WTC11 (cell line): ENCODE results near the gene RHBDD3. TPM values are rescaled to one million over a fixed set of nuclear protein-coding genes. Genes with fewer than 3 reads are reported as not detected.

ENCODE experiments used
- ATAC-seq: fragments of 200-7000 bp; cut with Tn5 transposase; 2 replicates; pipeline ENCODE4 v1.10.0; 2021; ENCODE audit warnings: mild to moderate bottlenecking, moderate library complexity
- CTCF ChIA-PET: fragments of 300-600 bp; sonication (Branson Sonifier 250); formaldehyde crosslinking; loops from one replicate; lab custom pipeline; 2021; ENCODE audit warnings: antibody characterized with exemption; lab: Charles Lee
- POLR2A ChIA-PET: fragments of 350-600 bp; sonication (Branson Sonifier 250); formaldehyde crosslinking; loops from one replicate; lab custom pipeline; 2021; ENCODE audit warnings: antibody characterized with exemption; lab: Charles Lee
- DNase-seq: peaks from one replicate; pipeline ENCODE4 v3.0.0; 2021; ENCODE audit warnings: low spot score
- H3K27ac Mint-ChIP-seq: 2 replicates; pipeline ENCODE4 v1.8.0; 2021; ENCODE audit warnings: mixed read lengths
- H3K27me3 Mint-ChIP-seq: 2 replicates; pipeline ENCODE4 v1.8.0; 2021; ENCODE audit warnings: low read depth, mild to moderate bottlenecking, moderate library complexity, mixed read lengths
- H3K36me3 Mint-ChIP-seq: 2 replicates; pipeline ENCODE4 v1.8.0; 2021; ENCODE audit warnings: mixed read lengths
- H3K4me1 Mint-ChIP-seq: 2 replicates; pipeline ENCODE4 v1.8.0; 2022; ENCODE audit warnings: mixed read lengths
- H3K4me3 Mint-ChIP-seq: 2 replicates; pipeline ENCODE4 v1.8.0; 2021; ENCODE audit warnings: mild to moderate bottlenecking, moderate library complexity, mixed read lengths
- H3K9me3 Mint-ChIP-seq: 2 replicates; pipeline ENCODE4 v1.8.0; 2021; ENCODE audit warnings: mixed read lengths
- ARID4B ChIP-seq: sonication (generic); formaldehyde crosslinking; IDR thresholded peaks from 2 replicates; pipeline ENCODE4 v1.8.0; 2023; ENCODE audit warnings: missing genetic modification reagents, mild to moderate bottlenecking, borderline replicate concordance
- ATF2 ChIP-seq: sonication (generic); formaldehyde crosslinking; IDR thresholded peaks from 2 replicates; pipeline ENCODE4 v1.8.1; 2022; ENCODE audit warnings: low read depth, missing genetic modification reagents, borderline replicate concordance
- CBFB ChIP-seq: sonication (generic); formaldehyde crosslinking; IDR thresholded peaks from 2 replicates; pipeline ENCODE4 v1.8.1; 2022; ENCODE audit warnings: mild to moderate bottlenecking, low read depth, missing genetic modification reagents
- E2F1 ChIP-seq: sonication (generic); formaldehyde crosslinking; IDR thresholded peaks from 2 replicates; pipeline ENCODE4 v1.8.0; 2022; ENCODE audit warnings: mild to moderate bottlenecking, missing genetic modification reagents
- E2F4 ChIP-seq: sonication (generic); formaldehyde crosslinking; IDR thresholded peaks from 2 replicates; pipeline ENCODE4 v1.8.1; 2022; ENCODE audit warnings: low read depth, mild to moderate bottlenecking, moderate library complexity, missing genetic modification reagents, borderline replicate concordance
- E2F5 ChIP-seq: sonication (generic); formaldehyde crosslinking; IDR thresholded peaks from 2 replicates; pipeline ENCODE4 v1.8.1; 2022; ENCODE audit warnings: mild to moderate bottlenecking, moderate library complexity, missing genetic modification reagents
- EMX1 ChIP-seq: fragments of 250-450 bp; sonication (Bioruptor Pico); IDR thresholded peaks from 2 replicates; pipeline ENCODE4 v1.8.0; 2021; ENCODE audit warnings: mild to moderate bottlenecking
- ETV6 ChIP-seq: sonication (generic); formaldehyde crosslinking; IDR thresholded peaks from 2 replicates; pipeline ENCODE4 v1.8.1; 2022; ENCODE audit warnings: mild to moderate bottlenecking, missing genetic modification reagents
- FOXJ3 ChIP-seq: sonication (generic); formaldehyde crosslinking; IDR thresholded peaks from 2 replicates; pipeline ENCODE4 v1.9.0; 2021; ENCODE audit warnings: missing genetic modification reagents, mild to moderate bottlenecking, borderline replicate concordance
- FOXK1 ChIP-seq: sonication (generic); formaldehyde crosslinking; IDR thresholded peaks from 2 replicates; pipeline ENCODE4 v1.8.0; 2022; ENCODE audit warnings: mild to moderate bottlenecking, moderate library complexity, missing genetic modification reagents
- FOXP4 ChIP-seq: sonication (generic); formaldehyde crosslinking; IDR thresholded peaks from 2 replicates; pipeline ENCODE4 v1.8.0; 2022; ENCODE audit warnings: mild to moderate bottlenecking, missing genetic modification reagents
- JAZF1 ChIP-seq: fragments of 250-450 bp; sonication (Bioruptor Pico); IDR thresholded peaks from 2 replicates; pipeline ENCODE4 v1.9.0; 2021; ENCODE audit warnings: moderate library complexity, mild to moderate bottlenecking, inconsistent platforms
- JUN ChIP-seq: sonication (generic); formaldehyde crosslinking; IDR thresholded peaks from 2 replicates; pipeline ENCODE4 v1.8.0; 2023; ENCODE audit warnings: mild to moderate bottlenecking, missing genetic modification reagents
- NFATC4 ChIP-seq: fragments of 250-450 bp; sonication (Bioruptor Pico); IDR thresholded peaks from 2 replicates; pipeline ENCODE4 v1.9.0; 2021; ENCODE audit warnings: mild to moderate bottlenecking
- NR1H2 ChIP-seq: sonication (generic); formaldehyde crosslinking; IDR thresholded peaks from 2 replicates; pipeline ENCODE4 v1.9.0; 2021; ENCODE audit warnings: mild to moderate bottlenecking, moderate library complexity, missing genetic modification reagents
- OVOL2 ChIP-seq: fragments of 250-450 bp; sonication (Bioruptor Pico); IDR thresholded peaks from 2 replicates; pipeline ENCODE4 v1.9.0; 2021; ENCODE audit warnings: mild to moderate bottlenecking, borderline replicate concordance
- RELA ChIP-seq: sonication (generic); formaldehyde crosslinking; IDR thresholded peaks from 2 replicates; pipeline ENCODE4 v1.8.1; 2022; ENCODE audit warnings: missing genetic modification reagents, mild to moderate bottlenecking, borderline replicate concordance
- SOX15 ChIP-seq: fragments of 250-450 bp; sonication (Bioruptor Pico); IDR thresholded peaks from 2 replicates; pipeline ENCODE4 v1.9.0; 2021; ENCODE audit warnings: mild to moderate bottlenecking
- TP53 ChIP-seq: sonication (generic); formaldehyde crosslinking; IDR thresholded peaks from 2 replicates; pipeline ENCODE4 v1.8.1; 2023; ENCODE audit warnings: mild to moderate bottlenecking, missing genetic modification reagents
- ZNF263 ChIP-seq: sonication (generic); formaldehyde crosslinking; IDR thresholded peaks from 2 replicates; pipeline ENCODE4 v1.8.1; 2022; ENCODE audit warnings: low read depth, mild to moderate bottlenecking, moderate library complexity, missing genetic modification reagents
- ZSCAN18 ChIP-seq: fragments of 250-450 bp; sonication (Bioruptor Pico); IDR thresholded peaks from 2 replicates; pipeline ENCODE4 v2.1.2; 2022; ENCODE audit warnings: mild to moderate bottlenecking, moderate library complexity
- total RNA-seq: library from RNA; stranded (reverse); gene quantifications from 3 replicates; pipeline ENCODE4 v1.2.3, GENCODE V29; 2021

Gene RHBDD3
- total RNA-seq, 1 experiment from 2014 or later = 77.9 TPM

- ChIA-PET POLR2A (no interaction called here), CTCF (no interaction called here)
- Mint-ChIP-seq H3K4me3 (no peak overlapping the region), H3K4me1 (peaks cover 35% of the 10 kb centered on the region), H3K27me3 (peaks cover 4% of the 10 kb centered on the region), H3K36me3 (peaks cover 83% of the 10 kb centered on the region), H3K27ac (no peak overlapping the region), H3K9me3 (no peaks in the 10 kb centered on the region)
- ATAC-seq (no peak), DNase-seq (no peak)
- no peak for TF ChIP-seq RELA
- TF ChIP-seq E2F4 (CRISPR knock-in tag) = no peak
- TF ChIP-seq NFATC4 (CRISPR knock-in tag) = no peak
- TF ChIP-seq ZNF263 (CRISPR knock-in tag) = no peak
- no peak for TF ChIP-seq E2F5 (CRISPR knock-in tag)
- no peak for TF ChIP-seq FOXP4 (CRISPR knock-in tag)
- no peak for TF ChIP-seq EMX1 (CRISPR knock-in tag)
- no peak for TF ChIP-seq JAZF1 (CRISPR knock-in tag)
- no peak for TF ChIP-seq JUN (CRISPR knock-in tag)
- no peak for TF ChIP-seq NR1H2
- TF ChIP-seq TP53 (CRISPR knock-in tag) = no peak
- no peak for TF ChIP-seq ATF2 (CRISPR knock-in tag)
Measured at GRCh38 chr22:29272624-29273023, 4.8 kb upstream of the RHBDD3 start.

GRCh38 chr22:29270475-29271271, 2.9 kb upstream of the RHBDD3 start:
- POLR2A ChIA-PET = no interaction called here
- peak overlapping the region; percentile 69 for H3K27ac Mint-ChIP-seq
- TF ChIP-seq CBFB (CRISPR knock-in tag) = no peak
- TF ChIP-seq OVOL2 = no peak
- TF ChIP-seq SOX15 (CRISPR knock-in tag) = no peak
- no peak for TF ChIP-seq ARID4B
- no peak for TF ChIP-seq ZNF263 (CRISPR knock-in tag)
- TF ChIP-seq FOXJ3 (CRISPR knock-in tag) = no peak
- no peak for TF ChIP-seq ZSCAN18 (CRISPR knock-in tag)
- no peak for TF ChIP-seq FOXK1 (CRISPR knock-in tag)
- TF ChIP-seq ETV6 (CRISPR knock-in tag) = no peak
- no peak for TF ChIP-seq E2F1

More at GRCh38 chr22:29270475-29271271, 2.9 kb upstream of the RHBDD3 start:
- DNase-seq (no peak), ATAC-seq (no peak)
- H3K4me3 Mint-ChIP-seq = peak overlapping the region; percentile 85
- peaks cover 4% of the 10 kb centered on the region for H3K27me3 Mint-ChIP-seq
- CTCF ChIA-PET = interaction anchor here (0.9 to 1.6 kb wide), 4 partner anchors 11 to 58 kb away, joined by 3 to 4 read pairs (median 4); no protein-coding TSS in a partner anchor
- peaks cover 45% of the 10 kb centered on the region for H3K4me1 Mint-ChIP-seq
- no peaks in the 10 kb centered on the region for H3K9me3 Mint-ChIP-seq
- H3K36me3 Mint-ChIP-seq = peaks cover 70% of the 10 kb centered on the region
